DND-41 (cell line): ENCODE measurements around the gene CUBN.

ENCODE experiments used
- ATAC-seq: fragments of 200-7000 bp; cut with Tn5 transposase; 3 replicates; pipeline ENCODE4 v1.9.1; 2021; ENCODE audit warnings: low read depth; ENCODE audit not compliant: insufficient read depth
- DNase-seq: peaks from one replicate; pipeline ENCODE4 v3.0.0-alpha.2; 2020
- H2AFZ ChIP-seq: 2 replicates; pipeline ENCODE4 v1.6.0; 2012; ENCODE audit warnings: low read depth, low read length
- H3K27ac ChIP-seq: 2 replicates; pipeline ENCODE4 v1.5.1; 2012; ENCODE audit warnings: low read length, inconsistent platforms
- H3K27me3 ChIP-seq: fragments of 200-600 bp; sonication (generic); 2 replicates; pipeline ENCODE4 v1.6.0; 2012; ENCODE audit warnings: low read length, mild to moderate bottlenecking, inconsistent platforms; ENCODE audit not compliant: insufficient read depth, poor library complexity
- H3K36me3 ChIP-seq: 2 replicates; pipeline ENCODE4 v1.5.1; 2012; ENCODE audit warnings: low read length, inconsistent platforms; ENCODE audit not compliant: insufficient read depth
- H3K4me1 ChIP-seq: 2 replicates; pipeline ENCODE4 v1.5.1; 2012; ENCODE audit warnings: mild to moderate bottlenecking, low read length; ENCODE audit not compliant: insufficient read depth
- H3K4me2 ChIP-seq: 2 replicates; pipeline ENCODE4 v1.6.0; 2012; ENCODE audit warnings: mild to moderate bottlenecking, moderate library complexity, low read length, inconsistent platforms; ENCODE audit not compliant: insufficient read depth
- H3K4me3 ChIP-seq, 2 experiments: fragments of 200-600 bp in 1 of 2; shearing (Covaris generic) in 1 of 2; 2 replicates each; pipeline ENCODE4 v1.5.1; 2012 to 2016; ENCODE audit warnings: inconsistent platforms in 2 of 2, low read length in 2 of 2, mild to moderate bottlenecking in 2 of 2, low read depth in 1 of 2, moderate library complexity in 1 of 2
- H3K79me2 ChIP-seq: 2 replicates; pipeline ENCODE4 v1.6.0; 2012; ENCODE audit warnings: low read length, inconsistent platforms; ENCODE audit not compliant: insufficient read depth
- H3K9ac ChIP-seq: 2 replicates; pipeline ENCODE4 v1.6.0; 2012; ENCODE audit warnings: low read depth, mild to moderate bottlenecking, inconsistent platforms, low read length, moderate library complexity
- H3K9me3 ChIP-seq: 2 replicates; pipeline ENCODE4 v1.5.1; 2012; ENCODE audit warnings: low read length, moderate library complexity, mild to moderate bottlenecking, inconsistent platforms; ENCODE audit not compliant: insufficient read depth, severe bottlenecking
- H4K20me1 ChIP-seq: 2 replicates; pipeline ENCODE4 v1.6.0; 2012; ENCODE audit warnings: low read length; ENCODE audit not compliant: insufficient read depth
- CTCF ChIP-seq: IDR thresholded peaks from 2 replicates; pipeline ENCODE4 v1.5.1; 2012; ENCODE audit warnings: borderline replicate concordance, low read length, moderate library complexity, mild to moderate bottlenecking; ENCODE audit not compliant: poor library complexity, severe bottlenecking; ENCODE audit errors: extremely low read depth
- EZH2 ChIP-seq: IDR thresholded peaks from 3 replicates; pipeline ENCODE4 v1.6.1; 2012; ENCODE audit warnings: borderline replicate concordance, low read depth, mild to moderate bottlenecking, moderate library complexity, low read length, inconsistent platforms; ENCODE audit not compliant: severe bottlenecking

The CUBN gene

GRCh38 chr10:16814012-16814411 is 315.6 kb downstream of the CUBN start:
- Histone ChIP-seq H3K4me3 (no peak overlapping the region), H3K27ac (no peak overlapping the region), H3K4me2 (no peak overlapping the region), H2AFZ (no peak overlapping the region), H3K9me3 (no peaks in the 10 kb centered on the region), H3K79me2 (peaks cover 35% of the 10 kb centered on the region), H3K9ac (no peak overlapping the region), H3K4me1 (peaks cover 36% of the 10 kb centered on the region), H4K20me1 (no peaks in the 10 kb centered on the region), H3K36me3 (no peaks in the 10 kb centered on the region), H3K27me3 (no peaks in the 10 kb centered on the region)
- TF ChIP-seq CTCF (no peak), EZH2 (no peak)
- ATAC-seq (no peak), DNase-seq (no peak)

DNA sequence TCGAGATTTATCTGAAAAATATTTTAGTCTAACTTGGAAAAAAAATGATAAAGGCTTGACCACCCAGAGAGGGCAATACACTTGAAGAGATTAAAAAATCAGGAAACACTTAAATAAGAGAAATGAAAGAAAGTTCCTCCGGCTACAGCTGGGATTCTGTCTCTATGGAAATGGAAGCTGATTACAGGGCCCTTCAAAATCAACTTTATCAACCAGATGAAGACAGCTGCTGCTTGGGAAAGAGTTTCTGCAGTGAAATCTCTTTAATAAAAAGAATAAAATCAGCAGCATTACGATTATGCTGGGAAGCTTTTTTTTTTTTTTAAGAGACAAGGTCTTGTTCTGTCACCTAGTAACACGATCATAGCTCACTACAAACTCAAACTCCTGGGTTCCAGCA is 316.9 kb downstream of the CUBN start:
- H3K4me2 ChIP-seq, result no peak overlapping the region
- H3K79me2 ChIP-seq, result peaks cover 40% of the 10 kb centered on the region
- H3K27me3 ChIP-seq, result no peaks in the 10 kb centered on the region
- TF ChIP-seq EZH2 (no peak), CTCF (no peak)
- H3K4me1 ChIP-seq, result peaks cover 24% of the 10 kb centered on the region
- no peak overlapping the region for H3K4me3 ChIP-seq
- no peaks in the 10 kb centered on the region for H3K36me3 ChIP-seq
- H3K9ac ChIP-seq, result no peak overlapping the region
- no peaks in the 10 kb centered on the region for H3K9me3 ChIP-seq
- no peak for DNase-seq
- no peak overlapping the region for H2AFZ ChIP-seq
- no peak for ATAC-seq
- H3K27ac ChIP-seq, result no peak overlapping the region
- no peaks in the 10 kb centered on the region for H4K20me1 ChIP-seq

- H3K4me1 ChIP-seq, result peaks cover 21% of the 10 kb centered on the region
- TF ChIP-seq CTCF (no peak), EZH2 (no peak)
- no peaks in the 10 kb centered on the region for H3K9me3 ChIP-seq
- no peak overlapping the region for H3K4me3 ChIP-seq
- H3K36me3 ChIP-seq, result no peaks in the 10 kb centered on the region
- no peaks in the 10 kb centered on the region for H4K20me1 ChIP-seq
- DNase-seq, result no peak
- no peak for ATAC-seq
- H3K27ac ChIP-seq, result no peak overlapping the region
- H3K27me3 ChIP-seq, result no peaks in the 10 kb centered on the region
- H2AFZ ChIP-seq, result no peak overlapping the region
- H3K9ac ChIP-seq, result no peak overlapping the region
- peaks cover 36% of the 10 kb centered on the region for H3K79me2 ChIP-seq
- H3K4me2 ChIP-seq, result no peak overlapping the region
Measured at GRCh38 chr10:16811765-16812164, 317.8 kb downstream of the CUBN start.

- Histone ChIP-seq H2AFZ (no peak overlapping the region), H3K4me1 (peaks cover 17% of the 10 kb centered on the region), H3K27me3 (no peaks in the 10 kb centered on the region), H3K27ac (no peak overlapping the region), H3K79me2 (peaks cover 32% of the 10 kb centered on the region), H4K20me1 (no peaks in the 10 kb centered on the region), H3K9ac (no peak overlapping the region), H3K9me3 (no peaks in the 10 kb centered on the region), H3K36me3 (no peaks in the 10 kb centered on the region), H3K4me2 (no peak overlapping the region), H3K4me3 (no peak overlapping the region)
- TF ChIP-seq EZH2, result no peak
- no peak for TF ChIP-seq CTCF
- no peak for DNase-seq
- no peak for ATAC-seq
Measured at GRCh38 chr10:16811292-16811691, 318.3 kb downstream of the CUBN start.
